ENCODE measurements around the gene ASIC3. TPM values are rescaled to one million over a fixed set of nuclear protein-coding genes. Genes with fewer than 3 reads are reported as not detected.

Gene ASIC3
- total RNA-seq, 1 donor from 2014 or later: under 0.01 TPM

DNA sequence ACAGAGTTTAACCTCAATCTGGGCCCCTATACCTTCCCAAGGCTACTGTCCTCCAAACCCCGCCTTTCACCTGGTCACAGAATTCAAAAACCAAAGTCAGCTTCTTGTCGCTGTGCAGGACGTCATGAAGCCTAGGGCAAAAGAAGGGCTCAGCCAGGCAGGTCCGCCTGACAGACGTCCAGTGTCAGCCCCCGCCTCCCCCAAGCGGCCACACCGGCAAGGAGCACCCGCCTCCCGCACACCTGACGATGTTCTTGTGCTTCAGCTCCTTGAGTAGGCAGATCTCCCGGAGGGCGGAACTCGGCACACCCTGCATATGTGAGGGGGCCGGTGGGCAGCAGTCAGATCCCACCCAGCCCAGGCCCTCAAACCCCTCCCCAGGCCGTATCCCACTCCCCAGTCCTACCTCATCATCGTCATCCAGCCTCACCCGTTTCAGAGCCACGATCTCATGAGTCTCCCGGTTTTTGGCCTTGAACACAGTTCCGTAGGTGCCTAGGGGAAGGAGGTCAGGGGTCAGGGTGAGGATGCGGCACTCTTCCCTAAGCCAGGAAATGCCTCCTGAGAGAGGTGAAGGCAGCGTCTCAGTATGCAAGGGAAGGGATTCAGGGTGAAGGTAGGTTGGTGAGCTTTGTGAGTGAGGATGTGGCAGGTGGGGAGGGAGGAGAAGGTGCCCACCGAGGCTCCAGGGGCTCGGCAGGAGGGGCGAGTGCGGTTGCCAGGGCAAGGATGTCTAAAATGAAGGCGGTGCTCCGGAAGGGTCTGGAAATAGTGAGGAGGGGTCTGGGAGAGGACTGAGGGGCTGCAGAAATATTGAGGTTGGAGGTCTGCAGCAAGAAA, 8.6 kb downstream of the ASIC3 start:
- no peak for DNase-seq (ENCODE audit: low read depth in 2 of 2)

DNA sequence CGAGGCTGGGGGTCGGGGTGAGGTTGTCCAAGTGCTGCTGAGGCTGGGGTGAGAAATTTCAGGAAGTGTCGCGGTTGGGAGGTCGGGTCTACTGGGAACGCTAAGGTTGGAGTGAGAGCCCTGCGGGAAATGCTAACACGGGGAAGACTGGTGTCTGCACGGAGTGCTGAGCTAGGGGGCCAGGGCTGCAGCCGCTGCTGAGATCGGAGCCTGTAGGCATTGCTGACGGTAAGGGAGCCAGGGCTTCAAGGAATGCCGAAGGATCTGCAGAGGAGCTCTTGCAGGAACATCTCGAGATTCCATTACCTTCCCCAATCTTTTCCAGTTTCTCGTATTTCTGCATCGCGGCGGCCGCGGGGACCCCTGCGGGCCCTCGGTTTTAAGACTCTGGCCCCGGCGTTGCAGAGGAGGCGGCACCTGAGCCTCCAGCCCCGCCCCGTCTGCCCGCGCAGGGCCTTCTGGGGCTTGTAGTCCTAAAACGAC, 9.2 kb downstream of the ASIC3 start, which contains the start of gene CDK5:
TSS of gene CDK5 (minus strand) at position 392 of the 483 bp plus-strand sequence. CDS start at position 343, 49 bp downstream.
- no peak for DNase-seq (ENCODE audit: low read depth in 2 of 2)

DNA sequence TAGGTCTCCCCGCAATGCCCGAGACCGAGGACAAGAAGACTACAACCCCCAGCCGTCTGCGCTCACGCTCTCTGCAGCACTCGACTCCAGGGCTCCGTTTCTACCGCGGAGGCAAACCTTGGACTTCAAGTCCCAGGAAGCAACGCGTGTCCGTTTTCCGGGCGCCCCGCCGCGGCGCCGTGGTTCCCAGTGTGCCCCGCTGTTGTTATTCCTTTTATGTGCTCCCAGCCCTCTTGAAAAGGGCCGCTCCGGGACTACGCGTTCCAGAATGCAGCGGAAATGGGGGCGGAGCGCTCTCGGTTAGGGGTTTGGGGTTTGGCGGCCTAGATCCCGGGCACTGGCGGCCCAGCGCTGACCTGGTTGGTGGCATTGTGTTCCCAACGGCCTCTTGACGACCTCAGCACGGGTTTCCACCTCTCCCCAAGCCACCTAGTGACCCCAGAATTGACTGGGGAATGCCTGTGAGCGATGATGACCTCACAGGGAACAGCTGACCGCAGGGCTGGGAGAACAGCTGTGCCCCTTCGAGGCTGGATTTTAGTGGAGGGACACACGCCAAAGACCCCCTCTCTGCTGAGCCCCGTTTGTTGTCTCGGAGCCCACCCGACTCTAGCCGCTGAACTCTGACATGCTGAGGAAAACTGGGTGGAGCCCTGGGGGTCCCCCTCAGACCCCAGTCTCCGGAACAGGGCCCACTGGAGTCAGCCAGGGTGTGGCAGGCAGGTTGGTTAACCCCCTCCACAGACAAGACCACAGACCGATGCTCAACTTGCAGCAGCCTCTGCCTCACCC, 9.9 kb downstream of the ASIC3 start:
- DNase-seq (ENCODE audit: low read depth in 2 of 2): peak; percentile 99 to 100

DNA sequence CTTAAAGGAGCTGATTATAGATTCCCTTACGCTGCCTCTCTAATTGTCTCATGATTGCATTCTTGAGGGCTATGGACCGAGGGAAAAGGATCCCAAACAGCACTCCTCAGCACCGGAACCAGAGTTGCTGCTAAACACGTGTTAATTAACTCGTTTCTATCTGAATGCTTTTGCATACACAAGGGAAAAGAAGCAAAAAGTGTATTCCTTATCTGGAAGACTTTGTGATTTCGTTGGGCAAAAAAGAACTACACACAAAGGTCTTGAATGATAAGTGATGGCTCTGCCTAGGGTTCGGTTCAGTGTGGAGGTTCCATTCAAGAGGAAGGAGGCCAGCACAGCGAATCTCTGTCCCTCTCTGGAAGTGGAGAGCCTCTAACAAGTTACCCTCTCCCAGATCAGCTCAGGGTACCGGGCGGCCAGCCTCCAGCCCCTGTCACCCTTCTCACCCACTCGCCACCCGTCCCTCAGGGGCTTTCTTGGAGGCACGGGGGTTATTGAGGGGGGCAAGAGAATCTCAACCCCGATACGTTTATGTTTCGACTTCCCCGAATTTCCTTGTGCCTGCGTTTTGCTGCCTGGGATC, 10.5 kb downstream of the ASIC3 start:
- peak in 1 of 2 donors; percentile 23 for DNase-seq (ENCODE audit: low read depth in 2 of 2)

DNA sequence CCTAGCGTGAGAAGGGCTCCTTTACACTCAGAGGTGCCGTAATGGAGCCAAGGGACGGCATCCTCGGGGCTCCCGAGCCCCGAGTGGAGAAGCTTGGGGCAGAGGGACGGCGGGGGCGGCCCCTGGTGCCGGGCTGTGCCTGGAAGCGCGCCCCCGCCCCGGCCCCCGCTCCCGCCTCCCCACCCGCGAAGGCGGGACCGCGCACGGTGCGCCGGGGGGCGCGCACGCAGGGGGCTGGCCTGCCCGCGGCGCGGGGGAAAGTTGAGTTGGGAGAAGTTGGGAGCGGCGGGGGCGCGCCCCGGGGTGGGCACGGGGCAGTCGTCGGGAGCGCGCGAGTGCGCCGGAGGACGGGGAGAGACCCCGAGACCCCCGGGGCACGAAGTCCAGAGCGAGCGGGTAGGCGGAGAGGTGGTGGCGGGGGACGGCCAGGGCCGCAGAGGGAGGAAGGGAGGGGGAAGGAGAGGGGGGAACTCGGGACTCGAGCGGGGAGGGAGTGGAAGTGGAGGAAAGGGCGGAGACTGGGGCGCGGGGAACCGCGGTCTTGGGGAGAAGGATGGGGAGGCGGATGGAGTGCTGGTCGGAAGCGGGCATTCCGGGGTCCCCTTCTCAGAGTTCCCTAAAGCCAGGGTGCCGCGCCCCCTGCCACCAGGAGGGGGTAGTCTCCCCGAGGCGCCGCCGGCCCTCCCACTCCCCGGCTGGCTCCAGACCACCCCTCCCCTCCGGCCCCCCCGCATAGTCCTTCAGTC, 11.2 kb downstream of the ASIC3 start, which contains the start of gene SLC4A2:
TSS of gene SLC4A2 (plus strand) at position 223 of the 746 bp plus-strand sequence. CDS start 2,399 bp downstream, outside the sequence.
- peak in 1 of 2 donors; percentile 81 for DNase-seq (ENCODE audit: low read depth in 2 of 2)

DNA sequence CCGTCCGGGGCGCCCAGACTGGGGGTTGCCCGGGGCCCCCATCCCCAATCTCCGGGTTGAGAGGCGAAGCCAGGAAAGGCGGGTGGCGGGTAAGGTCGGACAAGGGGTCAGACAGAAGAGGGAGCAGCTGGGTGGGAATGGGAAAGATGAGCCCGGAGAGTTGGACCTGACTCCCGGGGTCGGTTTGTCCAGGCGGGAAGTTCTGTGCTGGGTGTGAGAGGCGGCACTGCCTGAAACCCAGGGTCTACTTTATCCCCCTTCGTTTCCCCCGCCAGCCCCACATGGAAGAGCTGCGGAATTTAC, 11.7 kb downstream of the ASIC3 start:
- peak in 1 of 2 donors; percentile 14 for DNase-seq (ENCODE audit: low read depth in 2 of 2)

DNA sequence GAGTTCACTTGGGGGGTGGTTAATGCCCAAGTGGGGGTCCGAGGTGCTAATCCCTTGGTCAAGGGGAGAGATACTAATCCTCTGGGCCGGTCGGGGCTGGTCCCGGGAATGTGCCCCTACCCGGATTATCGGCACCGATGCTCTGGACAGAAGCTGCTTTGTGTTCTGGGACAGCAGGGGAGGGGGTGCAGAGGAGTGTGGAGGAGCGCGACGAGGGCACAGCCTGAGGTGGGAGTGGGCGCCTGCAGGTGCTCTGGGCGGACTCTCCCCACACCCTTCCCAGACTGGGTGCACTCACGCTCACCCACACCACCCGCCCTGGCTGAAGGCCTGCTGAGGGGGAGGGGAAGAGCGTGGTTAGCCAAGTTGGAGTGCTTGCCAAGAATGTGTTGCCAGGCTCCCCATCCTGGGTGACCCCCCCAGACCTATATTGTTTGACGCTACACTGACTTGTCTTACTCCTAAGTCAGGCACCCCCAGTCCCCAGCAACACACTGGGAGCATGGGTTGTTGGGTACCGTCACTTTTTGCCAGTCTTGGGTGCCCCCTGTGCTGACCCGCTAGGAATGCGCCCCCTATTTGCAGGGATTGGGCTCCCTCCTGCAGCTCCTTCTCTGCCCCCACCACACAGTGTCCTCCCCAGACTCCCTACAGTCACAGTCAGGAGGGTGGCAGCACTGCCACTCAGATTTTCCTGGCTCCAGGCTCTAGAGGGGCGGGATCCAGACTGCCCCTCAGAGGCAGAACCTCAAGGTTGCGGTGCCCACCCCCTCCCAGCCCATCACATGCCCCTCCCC, 12.3 kb downstream of the ASIC3 start:
- peak in 1 of 2 donors; percentile 41 for DNase-seq (ENCODE audit: low read depth in 2 of 2)

DNA sequence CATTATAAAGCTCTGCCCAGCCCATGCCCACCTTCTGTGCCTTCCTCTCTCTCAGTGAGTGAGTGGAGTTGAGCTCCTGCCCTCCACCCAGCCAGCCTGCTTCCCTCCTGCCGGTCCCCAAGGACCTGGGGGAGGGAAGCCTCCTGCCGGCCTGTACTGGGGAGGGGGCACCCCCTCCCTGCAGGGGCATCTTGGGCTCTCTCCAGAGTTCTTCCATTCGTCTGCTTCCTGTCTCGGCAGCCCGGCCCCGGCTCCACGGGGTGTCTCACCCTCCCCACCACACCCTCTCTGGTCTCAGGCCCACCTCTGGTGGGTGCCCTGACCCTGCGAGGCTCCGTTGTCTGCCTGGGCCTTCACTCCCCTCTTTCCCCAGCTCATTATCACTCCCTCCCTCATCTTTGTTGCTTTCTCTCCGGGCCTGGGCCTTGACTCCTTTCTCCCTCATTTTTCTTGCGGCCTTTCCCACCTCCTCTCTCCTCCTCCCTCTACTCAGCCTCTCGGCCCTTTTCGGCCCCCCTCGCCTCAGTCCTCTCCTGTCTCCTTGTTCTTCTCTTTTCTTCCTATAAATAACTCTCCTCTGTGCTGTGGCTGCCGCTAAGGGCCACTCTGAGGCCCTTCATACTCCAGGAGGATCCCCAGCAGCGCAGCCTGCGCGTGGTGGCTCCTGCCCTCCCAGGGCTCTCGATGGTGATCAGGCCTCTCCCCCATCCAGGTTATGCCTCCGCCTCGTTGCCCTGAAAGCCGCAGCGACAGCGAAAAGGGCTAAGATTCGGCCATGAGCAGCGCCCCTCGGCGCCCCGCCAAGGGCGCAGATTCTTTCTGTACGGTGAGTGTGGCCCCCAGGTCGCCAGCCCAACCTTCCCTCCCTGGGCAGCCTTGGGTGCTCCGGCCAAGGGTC, 13.1 kb downstream of the ASIC3 start:
- DNase-seq (ENCODE audit: low read depth in 2 of 2): no peak

DNA sequence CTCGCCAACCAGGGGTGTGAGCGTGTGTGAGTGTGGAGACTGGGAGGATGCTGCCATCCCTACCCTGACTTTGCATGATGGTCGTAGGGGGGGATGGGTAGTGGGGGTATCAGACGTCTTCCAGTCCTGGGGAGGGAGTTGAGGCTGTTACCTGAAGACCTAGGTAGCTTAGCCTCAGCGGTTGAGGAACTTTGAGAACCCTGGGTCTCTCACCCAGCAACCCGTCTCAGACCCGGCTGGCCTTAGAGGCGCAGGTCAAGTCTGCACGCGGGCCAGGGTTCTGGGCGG, 13.7 kb downstream of the ASIC3 start:
- DNase-seq (ENCODE audit: low read depth in 2 of 2): no peak

DNA sequence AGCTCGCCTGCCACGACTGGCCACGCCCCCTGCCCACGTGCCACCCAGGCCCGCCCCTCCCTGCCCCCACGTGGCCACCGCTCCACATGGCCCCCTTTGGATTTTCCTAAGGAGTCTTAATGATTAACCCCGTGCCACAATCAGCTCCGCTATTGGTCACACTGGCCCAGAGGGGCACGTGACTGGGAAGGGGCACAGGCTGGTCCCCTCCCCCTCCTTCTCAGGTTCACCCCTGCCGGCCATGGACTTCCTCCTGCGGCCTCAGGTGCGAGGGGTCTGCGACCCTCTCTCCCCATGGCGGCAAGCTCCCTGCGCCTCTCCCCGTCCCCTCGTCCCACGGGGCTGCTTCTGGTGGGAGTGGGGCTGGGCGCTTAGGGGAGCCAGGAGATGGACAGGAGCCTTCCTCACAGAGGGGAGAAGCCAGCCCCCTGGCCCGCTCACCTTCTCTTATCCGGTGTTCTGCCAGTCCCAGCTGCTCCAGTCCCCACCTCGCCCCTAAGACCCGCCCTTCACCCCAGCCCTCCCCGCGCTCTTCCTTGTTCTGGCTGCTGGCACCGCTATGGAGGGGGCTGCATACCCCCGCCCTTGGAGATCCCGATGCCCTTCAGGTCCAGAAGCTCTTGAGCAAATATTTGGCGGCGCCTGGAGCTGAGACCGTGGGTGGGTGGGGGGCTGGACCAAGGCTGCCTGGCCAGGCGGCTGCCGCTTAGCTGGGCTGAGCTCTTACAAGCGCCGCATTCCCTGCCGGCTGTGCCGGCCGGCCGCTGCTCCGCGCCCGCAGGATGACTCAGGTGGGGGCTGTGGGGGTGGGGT, 14.3 kb downstream of the ASIC3 start:
- DNase-seq (ENCODE audit: low read depth in 2 of 2): no peak

DNA sequence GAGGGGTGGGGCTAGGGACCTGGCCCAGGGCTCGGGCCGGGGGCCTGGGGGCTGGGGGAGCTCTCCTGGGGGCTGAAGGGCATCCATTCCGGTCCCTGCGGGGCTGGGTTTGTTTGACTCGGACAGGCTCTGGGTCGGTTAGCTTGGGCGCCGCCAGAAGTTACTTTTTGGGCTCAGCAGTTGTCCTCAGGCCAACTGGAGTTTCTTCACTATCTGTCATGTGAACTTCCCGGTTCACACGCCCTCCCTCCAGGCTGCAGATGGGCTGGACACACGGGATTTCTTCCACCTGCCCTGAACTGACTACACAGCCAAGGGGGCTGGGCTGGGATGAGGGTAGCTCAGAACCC, 14.9 kb downstream of the ASIC3 start:
- no peak for DNase-seq (ENCODE audit: low read depth in 2 of 2)

DNA sequence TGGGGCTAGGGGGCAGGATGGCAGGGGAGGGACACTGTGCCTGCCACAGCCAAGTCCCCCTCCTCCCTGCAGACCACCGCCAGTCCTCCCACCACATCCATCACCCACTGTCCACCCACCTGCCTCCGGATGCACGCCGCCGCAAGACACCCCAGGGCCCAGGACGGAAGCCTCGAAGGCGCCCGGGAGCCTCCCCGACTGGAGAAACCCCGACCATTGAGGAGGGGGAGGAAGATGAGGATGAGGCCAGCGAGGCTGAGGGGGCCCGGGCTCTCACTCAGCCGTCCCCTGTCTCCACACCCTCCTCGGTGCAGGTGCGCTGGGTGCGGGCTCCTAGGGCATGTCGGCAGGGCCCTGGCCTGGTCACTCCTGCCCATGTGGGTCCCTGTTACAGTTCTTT, 16.1 kb downstream of the ASIC3 start:
- no peak for DNase-seq (ENCODE audit: low read depth in 2 of 2)

DNA sequence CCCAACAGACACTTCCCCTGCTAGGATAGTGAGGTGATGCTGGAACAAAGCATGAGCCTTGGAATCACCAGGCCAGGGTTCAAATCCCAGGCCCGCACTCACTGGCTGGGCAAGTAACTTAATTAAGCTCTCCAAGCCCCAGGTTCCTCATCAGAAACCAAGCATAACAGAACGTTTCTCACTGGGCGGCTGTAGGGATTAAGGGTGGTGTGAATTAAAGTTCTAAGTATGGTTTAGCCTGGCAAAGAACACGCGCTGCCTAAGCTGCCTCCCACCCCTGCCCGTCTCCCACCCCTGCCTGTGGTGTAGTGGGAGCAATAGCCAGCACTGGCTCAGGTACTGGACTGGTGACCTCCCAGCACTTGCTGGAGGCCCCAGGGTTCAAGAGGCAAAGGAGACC, 16.7 kb downstream of the ASIC3 start:
- no peak for DNase-seq (ENCODE audit: low read depth in 2 of 2)

DNA sequence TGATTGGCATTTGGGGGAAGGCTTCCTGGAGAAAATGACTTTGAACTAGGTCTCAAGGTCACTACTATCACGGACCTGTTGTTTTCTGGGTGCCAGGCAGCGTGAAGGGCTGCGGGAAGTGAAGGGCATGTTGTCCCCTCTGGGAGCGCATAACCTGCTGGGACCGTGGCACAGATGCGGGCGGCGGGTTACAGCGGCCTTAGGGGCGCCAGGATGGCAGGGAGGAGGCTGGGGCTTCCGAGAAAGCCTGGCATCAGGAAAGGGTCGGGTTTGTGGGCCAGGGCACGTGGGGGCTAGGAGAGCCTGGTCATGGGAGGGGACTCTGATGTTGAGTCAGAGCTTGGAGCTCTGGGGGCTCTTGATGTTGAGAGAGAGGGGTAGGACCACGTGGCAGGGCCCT, 17.2 kb downstream of the ASIC3 start:
- no peak for DNase-seq (ENCODE audit: low read depth in 2 of 2)

DNA sequence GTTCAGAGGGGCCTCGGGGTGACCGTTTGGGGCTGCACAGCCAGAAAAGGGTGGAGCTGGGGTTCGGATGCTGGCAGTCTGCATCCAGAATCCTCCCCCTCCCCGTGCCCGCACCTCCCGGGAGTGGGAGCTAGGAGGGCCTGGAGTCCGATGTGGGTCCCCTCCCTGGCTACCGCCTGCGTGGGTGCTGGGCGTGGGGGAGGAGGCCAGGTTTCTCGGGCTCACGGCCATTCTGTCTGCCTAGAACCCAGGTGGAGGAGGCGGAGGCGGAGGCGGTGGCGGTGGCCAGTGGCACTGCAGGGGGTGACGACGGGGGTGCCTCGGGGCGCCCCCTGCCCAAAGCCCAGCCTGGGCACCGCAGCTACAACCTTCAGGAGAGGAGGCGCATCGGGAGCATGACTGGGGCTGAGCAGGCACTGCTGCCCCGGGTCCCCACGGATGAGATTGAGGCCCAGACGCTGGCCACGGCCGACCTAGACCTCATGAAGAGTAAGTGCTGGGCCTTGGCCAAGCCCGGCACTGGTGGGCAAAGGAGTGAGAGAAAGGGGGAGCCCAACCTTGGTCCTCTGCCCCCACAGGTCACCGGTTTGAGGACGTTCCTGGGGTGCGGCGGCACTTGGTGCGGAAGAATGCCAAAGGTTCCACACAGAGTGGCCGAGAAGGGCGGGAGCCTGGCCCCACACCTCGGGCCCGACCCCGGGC, 18.1 kb downstream of the ASIC3 start:
- no peak for DNase-seq (ENCODE audit: low read depth in 2 of 2)

DNA sequence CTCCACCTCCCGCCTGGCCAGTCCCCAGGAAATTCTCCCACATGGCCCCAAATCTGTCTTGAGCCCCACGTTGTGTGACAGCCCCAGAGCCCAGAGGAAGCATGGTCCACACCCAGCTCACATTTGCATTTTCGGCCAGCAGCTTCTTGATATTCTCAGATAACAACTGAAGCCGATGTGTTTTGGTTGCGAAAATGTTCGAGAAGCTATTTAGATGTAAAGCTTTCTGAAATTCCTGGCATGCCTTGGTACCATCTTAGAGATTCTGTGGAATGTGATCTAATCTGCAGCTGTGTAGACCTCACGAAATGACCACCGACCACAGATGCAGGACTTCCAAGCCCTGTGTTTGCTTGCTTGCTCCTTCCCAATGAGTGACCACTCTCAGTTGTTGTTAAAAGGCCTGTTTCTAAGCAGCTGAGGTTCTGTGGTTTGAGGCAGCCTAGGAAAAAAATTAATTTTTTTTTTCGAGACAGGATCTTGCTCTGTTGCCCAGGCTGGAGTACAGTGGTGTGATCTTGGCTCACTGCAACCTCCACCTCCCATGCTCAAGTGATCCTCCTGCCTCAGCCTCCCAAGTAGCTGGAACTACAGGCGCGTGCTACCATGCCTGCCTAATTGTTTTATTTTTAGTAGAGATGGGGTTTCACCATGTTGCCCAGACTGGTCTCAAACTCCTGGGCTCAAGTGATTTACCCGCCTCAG, 19.9 kb downstream of the ASIC3 start:
- DNase-seq (ENCODE audit: low read depth in 2 of 2): no peak

DNA sequence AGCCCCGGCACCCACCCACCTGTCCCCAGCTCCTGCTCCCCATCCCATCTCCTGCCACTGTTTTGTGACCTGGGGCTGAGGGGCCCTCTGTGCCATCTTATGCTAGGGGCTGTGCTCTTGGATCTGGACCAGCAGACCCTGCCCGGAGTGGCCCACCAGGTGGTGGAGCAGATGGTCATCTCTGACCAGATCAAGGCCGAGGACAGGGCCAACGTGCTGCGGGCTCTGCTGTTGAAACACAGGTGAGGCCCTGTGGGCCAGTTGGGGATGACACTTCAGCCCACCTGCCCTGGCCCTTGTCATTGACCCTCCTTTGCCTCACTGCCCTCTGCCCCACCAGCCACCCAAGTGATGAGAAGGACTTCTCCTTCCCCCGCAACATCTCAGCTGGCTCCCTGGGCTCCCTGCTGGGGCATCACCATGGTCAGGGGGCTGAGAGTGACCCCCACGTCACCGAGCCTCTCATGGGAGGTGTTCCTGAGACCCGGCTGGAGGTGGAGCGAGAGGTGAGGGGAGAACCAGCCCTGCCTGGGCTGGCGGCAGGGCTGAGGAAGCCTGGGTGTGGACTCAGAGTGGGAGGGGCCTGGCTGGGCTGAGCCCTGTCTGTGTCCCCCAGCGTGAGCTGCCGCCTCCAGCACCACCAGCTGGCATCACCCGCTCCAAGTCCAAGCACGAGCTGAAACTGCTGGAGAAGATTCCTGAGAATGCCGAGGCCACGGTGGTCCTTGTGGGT, 21.7 kb downstream of the ASIC3 start:
- DNase-seq (ENCODE audit: low read depth in 2 of 2): no peak
